ENCODE measurements around the gene RNF220.
A peak's percentile ranks its signal among the peaks of the same experiment; 100 is the strongest.

The RNF220 gene

DNA sequence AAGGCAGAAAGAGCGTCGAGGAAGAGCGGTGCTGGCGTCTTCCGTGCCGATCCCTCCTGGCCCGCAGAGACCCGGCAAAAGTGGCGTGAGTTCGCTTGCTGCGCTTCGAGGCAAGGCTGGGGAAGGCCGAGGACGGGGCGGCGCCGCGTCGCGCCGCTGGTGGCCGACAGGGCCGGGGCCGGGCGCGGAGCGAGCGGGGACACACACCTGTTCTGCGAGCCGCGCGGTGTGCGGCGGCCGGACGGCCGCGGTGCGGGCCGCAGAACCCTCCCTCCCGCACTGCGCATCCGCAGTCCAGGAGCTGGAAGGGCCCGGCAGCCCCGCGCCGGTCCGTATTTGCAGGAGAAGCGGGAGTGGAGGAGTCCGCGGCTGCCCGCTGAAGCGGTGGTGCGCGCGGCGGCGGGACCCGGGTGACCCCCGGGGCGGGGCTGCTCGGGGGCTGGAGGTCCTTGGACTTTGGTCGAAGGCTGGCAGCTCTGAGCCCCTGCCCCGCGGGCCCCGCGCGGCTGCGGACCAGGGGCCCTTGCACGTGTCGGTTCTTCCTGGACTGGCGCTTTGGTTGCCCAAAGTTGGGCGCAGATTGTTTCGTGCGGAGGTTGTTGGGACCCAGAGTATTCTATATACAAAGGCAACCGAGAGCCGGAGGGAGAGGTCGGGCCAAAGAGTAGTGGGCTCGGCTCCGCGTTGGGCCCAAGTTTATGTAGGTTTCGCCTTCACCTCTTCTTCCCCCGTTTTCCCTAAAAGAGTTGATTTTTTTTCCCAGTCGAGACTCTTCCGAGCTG is 2.6 kb downstream of the RNF220 start:
- DNase-seq: peak; percentile 7

DNA sequence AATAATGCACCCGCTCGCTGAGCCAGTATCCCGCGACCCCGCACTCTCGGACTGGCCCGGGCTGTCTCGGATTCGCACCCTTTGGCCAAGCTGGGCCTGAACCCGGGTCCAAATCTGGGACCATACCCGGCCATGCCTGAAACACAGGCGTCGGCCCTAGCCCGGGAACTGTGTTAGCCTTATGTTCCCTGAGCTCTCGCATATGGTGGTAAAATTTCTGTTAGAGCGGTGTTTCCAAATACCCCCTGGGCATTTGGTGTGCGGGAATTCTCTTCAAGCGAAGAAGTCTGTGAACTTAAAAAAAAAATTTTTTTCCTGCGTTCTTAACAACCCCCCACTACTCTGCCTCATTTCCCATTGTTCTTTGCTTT is 3.1 kb downstream of the RNF220 start:
- DNase-seq: no peak

DNA sequence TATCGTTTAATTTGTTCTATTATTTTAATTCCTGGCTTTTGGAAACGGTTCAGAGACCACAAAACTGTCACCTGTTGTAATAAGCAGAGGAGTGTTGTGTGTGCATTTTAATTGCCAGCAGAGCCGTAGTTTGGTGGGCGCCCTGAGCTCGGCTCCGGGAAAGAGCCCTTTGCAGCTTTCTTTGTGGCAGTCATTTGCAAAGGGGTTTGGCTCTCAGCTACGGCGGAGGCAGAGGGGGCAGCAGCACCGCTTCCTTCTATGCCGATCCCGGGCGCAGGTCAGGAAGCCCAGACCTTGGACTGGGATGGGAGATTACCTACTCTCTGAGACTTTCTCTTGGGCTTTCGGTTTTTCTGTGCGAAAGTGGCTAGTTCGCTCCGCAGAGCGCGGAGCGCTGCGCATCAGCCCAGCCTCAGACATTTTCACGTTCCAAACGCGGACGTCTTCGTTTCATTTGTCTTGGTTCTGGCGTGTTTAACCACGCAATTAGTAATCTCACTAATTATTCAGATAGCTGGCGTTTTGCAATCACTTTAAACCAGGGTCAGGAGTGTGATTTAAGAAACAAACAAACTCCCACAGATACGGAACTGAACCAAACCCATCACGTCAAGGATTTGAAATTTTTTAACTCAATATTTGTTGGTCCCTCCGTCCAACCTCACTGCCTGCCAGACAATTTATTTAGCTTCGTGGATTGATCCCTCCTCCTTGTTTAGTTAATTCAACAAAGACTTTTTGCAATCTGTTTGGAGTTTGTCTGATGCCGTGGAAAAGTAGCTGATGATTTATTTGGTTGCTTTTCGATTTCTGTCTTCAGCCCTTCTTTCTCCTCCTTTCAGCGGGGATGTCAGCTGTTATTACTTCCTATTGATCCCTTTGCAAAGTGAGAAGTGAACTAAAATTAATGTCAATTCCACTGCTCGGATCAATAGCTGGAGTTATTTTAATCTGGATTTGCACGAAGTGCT is 3.9 kb downstream of the RNF220 start:
- no peak for DNase-seq

DNA sequence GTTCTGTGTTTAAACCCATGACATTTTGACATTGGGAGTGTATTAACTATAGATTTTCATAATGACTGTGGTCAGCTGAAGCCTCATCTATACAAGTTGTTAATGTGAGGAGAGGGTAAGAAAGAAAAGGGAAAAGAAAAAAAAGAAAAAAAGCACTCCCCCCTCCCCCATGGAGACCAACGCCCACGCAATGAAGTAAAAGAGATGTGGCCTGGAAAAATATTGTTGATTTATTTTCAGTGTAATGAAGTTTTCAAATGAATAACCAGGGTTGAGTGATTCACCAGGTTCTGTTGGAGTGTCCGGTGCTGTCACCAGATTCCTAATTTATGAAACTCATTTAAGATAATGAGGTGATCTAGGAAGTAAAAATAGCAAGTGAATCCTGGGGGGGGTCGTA is 4.7 kb downstream of the RNF220 start:
- no peak for DNase-seq

DNA sequence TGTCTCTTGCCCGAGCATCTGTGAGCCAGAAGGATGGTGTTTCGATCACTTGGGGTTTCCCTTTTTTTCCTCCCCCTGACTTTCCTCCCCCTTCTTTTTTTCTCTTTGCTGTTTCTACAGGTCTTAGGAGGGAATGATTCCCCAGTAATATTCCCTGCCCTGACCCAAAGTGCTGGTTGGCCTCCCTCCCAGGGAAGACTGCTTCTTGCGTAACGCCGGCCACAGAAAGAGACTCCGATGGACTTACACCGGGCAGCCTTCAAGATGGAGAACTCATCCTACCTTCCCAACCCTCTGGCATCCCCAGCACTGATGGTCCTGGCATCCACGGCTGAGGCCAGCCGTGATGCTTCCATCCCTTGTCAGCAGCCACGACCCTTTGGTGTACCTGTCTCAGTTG is 6.8 kb downstream of the RNF220 start:
- DNase-seq: no peak

DNA sequence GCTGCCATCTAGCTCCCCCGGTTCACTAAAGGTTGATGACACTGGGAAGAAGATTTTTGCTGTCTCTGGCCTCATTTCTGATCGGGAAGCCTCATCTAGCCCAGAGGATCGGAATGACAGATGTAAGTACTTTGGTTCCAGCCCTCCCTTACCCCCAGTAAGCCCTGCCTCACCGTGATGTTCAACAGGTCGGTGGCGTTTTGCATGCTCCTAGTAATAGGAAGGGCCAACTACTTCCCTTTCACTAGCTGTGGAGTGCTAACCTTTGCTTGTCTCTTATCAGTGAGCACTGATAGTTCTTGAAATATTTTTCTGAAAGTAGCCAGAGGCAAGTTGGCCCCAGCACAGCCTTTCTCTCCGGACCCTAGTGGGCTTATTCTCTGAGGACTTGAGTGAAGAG is 7.5 kb downstream of the RNF220 start:
- no peak for DNase-seq

DNA sequence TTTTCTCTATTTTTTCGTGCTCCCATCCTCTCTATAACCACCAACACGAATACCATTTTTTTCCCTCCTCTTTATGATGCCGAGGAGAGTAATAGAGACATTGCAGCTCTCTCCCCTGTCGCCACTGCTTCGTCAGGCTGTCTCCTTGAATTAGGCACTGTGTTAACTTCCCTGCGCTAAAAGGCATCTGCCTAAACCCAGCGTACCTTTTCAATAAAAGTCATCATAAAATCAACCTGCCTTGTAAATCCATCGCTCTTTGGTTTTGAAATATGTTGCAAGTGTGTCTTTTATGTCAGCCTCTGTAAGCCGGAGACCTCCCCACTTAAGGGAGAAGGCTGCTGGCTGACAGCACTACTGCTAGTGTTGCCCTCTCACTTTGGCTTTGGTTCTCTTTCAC is 8.7 kb downstream of the RNF220 start:
- no peak for DNase-seq

DNA sequence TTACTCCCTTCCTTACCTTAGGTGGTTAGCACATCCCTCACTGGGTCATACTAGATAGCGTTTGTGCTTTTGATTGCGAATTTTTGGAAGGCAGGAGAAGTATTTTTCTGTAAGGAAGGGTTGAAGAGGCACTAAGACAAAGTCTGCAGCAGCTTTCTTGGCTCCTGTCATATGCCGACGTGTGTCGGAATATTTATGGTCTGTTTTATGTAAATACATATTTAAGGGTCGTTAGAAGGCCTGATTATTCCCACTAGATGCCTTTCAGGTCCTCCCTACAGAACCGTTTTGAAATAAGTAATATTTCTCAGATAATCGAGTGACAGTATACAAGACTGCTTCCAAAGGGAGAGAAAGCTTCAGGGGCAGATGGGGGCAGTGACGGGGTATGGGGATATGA is 10.0 kb downstream of the RNF220 start:
- DNase-seq: no peak

DNA sequence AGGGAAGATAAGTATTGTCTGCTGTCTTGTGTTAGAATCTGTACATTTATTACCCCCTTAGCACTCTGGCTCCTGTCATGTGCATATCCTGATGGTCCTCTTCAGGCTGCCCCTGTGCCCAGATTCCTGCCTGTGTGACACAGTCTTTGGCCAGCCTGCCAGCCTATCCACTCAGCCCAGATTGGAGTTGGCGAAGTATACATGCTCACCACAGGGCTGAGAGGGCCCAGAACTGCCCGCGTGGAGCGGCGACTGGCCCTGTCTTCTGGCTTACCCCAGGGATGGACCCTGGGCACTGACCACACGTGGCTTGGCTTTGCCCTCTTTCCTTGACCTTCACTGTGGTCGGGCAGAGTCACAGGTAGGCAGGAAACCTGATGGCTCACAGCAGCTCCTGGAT is 11.4 kb downstream of the RNF220 start:
- DNase-seq: no peak

DNA sequence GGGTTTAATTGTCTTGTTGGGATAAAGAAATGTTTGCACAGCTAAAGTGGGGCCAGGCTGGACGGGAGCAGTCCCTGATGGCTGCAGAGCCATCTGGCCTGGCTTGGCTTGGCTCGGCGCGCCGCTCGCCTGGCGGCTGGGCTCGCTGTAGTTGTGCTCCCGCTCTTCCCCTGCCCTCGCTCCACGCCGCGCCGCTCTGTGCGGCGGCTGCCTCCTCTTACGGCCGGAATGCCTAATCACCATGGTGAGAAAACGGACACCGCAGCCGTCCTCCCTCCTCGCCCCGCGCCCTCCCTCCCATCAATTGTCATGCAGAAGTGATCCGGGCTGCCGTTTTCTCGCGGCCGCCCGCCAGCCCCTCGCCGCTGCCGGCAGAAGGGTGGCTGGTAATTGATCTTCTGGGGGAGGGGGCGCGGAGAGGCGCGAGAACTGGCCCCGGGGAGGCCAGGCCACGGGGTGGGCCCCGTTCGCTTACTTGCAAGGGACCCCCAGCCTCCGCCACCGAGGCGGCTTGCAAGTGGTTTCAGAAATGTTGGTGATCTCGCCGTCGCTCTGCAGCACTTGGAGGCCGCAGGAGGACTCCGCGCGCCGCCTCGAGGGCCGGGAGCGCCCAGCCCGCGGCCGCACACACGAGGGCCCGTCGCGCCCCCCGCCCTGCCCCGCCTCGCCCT is 12.4 kb downstream of the RNF220 start:
- no peak for DNase-seq

DNA sequence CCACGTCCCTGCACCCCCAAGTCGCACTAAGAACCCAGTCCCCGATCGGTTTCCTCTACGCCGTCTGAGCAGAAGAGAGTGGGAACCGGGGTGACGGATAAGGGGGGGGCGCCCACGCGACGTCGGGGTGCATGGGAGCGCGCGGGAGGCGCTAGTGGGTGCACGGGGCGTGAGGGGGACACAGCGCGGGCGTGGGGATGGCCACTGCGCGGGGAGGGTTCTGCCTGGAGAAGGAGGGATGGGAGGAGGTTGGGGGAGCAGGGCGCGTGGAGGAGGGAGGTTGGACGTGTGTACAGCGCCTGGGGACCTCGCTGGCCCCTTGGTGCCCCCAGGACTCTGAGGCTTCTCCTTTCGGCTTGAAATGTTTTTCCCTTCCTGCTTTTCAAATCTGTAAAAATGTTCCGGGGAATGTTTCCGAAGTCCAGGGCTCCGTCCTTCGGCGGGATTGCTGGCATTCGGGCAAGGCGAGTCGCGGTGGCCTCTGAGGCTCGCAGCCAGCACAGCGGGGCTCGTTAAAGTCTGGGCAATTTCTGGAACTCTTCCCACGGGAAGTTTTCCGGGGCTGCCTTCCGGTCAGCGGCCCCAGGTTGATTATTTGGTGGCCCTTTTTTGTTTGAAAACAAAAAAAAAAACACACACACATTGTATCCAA is 13.1 kb downstream of the RNF220 start:
- DNase-seq: no peak

DNA sequence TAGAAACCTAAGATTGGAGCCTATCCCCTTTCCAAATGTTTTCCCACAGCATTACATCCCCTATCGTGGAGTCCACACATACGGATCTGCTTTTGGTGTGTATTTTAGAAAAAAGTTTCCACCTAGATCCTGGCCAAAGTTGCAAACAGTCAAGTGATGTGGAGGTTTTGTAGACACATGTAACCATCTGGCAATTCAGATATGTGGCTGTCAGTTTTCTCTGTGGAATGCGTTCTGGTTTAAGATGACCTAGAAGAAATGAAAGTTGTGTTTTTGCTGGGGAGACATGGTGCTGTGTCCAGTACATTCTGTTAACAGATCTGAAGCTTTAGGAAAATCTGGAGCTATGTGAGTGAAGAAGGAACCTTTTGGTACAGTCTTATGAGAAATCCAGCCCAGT is 14.8 kb downstream of the RNF220 start:
- no peak for DNase-seq

DNA sequence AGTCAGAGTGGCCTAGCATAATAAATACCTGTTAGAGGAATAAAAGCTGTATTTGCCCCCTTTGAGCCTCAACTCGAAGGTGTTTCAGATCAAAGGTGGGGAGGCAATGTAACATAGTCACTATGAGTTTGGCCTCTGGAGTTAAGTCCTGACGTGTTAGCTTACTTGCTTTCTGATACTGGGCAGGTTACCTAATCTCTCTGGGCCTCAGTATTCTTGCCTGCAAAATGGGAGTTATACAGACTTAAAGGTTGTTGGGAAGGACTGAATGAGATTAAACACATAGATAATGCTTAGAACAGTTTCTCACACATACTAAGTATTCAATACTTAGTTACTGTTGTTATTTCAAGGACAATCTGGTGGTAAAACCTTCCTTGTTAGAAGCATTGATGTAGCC is 15.5 kb downstream of the RNF220 start:
- no peak for DNase-seq

DNA sequence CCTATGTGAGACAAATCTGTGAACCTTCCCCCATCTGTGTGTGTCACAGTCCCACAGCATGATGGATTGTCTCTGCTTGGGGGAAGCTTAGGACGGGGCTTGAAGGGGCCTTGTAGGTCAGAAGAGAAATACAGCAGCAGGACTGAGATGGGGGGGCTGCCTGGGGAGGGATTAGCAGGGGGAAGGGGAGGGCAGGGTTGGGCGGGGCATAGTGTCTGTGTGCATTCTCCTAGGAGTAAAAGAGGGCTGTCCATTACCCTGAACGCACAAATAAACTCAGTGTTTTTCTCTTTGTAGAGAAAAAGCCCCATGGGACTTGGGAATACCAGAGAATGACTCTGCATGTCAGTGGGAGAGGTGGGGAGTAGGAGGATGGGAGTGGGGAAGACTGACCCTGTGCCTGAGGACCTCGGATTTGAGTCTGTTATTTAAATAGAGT is 16.4 kb downstream of the RNF220 start:
- DNase-seq: no peak

DNA sequence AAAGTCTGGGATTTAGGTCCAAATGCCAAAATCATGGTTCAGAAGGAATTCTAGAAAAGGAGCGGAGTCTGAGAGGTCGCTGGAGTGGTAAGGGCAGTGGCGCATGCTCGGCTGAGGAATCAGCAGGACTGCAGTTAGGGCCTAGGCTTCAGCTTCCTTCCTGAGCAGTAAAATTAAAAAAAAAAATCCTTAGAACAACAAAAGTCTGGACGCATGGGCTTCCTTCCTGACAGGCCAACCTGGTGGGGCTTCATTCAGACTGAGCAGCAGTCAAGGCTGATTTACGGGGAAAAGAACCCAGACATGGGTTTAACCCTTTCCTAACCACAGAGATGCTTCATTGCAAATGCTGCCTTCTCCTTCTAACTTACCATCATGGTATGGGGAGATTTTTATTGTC is 17.1 kb downstream of the RNF220 start:
- DNase-seq: no peak

DNA sequence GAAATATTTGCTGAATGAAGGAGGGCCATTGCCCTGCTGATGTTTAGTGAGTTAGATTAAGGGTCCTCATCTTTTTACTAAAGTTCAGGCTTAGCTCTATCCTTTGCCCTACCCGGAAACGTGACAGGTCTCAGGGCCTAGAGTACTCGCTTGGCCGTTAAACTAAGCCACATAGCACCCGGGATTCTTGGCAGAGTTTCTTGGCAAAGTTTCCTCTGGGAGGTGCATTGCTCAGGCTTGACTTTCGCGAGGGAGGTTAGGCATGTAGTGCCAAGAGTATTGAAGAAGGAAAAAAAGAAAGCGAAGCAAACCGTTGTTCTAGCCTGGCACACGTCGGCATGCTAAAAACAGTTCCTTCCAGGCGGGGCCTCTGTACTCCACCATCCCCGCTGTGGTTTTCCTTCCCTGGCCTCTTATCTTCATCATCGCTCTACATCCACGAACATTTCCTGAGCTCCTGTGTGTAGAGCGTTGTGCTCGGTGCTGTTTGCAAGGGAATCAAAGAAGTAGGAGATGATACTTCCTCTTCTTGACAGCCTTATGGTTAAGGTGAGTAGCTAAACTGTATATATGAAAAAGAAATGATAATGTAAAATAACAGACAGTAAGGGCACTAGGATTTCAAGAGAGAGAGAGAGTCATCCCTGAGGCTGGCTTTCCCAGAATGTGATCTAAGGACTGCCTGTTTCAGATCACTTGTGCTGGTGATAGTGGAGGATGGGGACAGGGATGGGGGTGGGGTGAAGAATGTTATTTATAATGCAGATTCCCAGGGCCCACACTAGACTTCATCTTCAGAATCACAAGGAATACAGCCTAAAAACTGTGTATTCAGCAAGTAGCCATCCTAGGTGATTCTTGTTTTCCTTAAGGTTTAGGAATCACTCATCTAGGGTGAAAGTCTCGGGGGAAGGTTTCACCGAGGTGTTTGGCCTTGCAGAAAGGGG is 18.8 kb downstream of the RNF220 start:
- DNase-seq: no peak

DNA sequence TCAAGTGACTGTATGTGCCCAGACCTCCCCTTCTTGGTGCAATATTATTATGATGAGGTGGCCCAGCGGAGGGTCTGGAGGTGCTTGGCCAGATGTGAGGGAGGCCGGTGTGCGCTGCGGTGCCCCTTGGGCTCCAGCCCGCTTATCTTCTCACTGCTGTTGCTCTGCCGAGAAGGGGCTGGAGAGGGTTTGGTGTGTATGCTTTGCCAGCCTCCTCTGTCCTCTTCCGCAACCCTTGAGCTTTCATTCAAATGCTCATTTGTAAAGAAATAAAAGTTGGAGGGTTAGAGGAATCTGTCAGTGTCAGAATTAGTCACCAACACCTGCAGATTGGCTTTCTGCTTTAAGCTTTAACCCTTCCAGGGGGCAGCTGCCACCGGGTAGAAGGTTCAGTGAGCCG is 19.7 kb downstream of the RNF220 start:
- no peak for DNase-seq

DNA sequence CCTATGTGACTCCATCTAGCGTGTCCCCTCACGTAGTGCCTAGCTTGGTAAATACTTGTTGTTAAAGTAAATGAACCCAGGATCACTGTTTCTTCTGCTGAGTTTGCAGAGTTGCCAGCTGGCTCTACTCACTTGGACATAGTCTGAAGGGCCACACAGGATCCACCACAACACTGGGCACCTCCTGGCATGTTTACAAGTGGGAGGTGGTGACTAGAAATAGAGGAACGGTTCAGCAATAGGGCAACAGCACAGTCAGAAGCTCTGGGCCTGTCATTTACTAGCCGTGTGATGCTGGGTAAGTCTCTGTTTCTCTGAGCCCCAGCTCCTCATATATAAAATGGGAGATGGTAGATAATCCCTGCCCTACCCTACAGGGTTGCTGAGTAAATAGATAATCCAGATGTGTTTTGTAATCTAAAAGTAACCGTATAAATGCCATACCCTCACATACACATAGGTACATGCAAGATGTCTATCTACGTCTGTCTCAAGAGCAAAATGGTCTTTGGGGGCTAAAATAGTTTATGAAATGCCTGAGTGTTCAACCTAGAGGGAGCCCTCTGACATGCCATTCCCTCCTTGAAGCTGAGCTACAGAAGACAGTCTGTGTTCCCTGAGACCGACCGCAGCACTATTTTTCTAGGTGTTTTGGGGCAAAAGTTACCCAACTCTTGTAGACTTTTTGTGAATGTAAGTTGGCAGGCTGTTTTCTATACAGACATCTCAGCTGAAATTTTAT is 20.5 kb downstream of the RNF220 start:
- DNase-seq: no peak

DNA sequence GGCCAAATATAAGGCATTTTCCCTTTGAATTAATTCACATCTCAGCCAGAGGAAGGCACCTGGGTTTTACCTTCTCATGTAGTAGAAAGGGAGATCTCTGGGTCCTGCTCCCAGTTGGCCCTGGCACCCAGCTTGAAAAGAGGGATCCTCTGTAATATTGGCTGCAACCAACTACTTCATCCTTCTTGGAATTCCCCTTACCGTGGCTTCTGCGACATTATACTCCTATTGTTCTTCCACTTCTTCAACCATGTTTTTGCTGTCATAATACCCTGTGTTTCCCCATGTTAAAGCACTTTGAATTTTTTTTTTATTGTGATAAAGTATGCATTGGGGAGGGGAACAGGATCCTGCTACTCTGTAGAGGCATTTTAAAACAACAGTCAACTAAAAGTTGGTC is 26.8 kb downstream of the RNF220 start:
- no peak for DNase-seq

DNA sequence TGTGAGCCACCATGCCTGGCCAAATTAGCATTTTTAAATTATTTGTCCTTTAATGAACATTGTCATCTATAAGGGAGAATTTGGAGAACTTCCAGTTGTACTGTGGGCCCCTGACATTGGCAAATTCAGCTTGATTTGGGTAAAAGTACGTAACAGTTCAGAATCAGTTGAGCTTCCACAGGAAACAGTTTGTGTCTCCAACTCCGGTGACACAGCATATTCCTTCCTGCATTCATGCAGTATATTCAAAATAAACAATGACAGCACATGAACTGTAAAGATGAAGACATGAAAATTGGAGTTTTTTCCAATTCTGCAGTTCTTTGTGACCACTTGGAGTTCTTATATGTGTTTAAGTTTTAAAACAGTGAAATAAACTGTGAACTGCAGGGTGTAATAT is 28.2 kb downstream of the RNF220 start:
- DNase-seq: no peak
